HG02981 (cell line): ENCODE data around the gene GFOD2.
A peak's percentile ranks its signal among the peaks of the same experiment; 100 is the strongest.

ENCODE experiments used
- ATAC-seq: cut with Tn5 transposase; IDR thresholded peaks from one replicate; pipeline ENCODE4 v1.9.1; 2021; ENCODE audit warnings: mild to moderate bottlenecking, moderate library complexity; ENCODE audit not compliant: unreplicated experiment

Gene GFOD2

GRCh38 chr16:67733734-67734470 lies 14.8 kb upstream of the GFOD2 start:
- ATAC-seq, result no peak

GRCh38 chr16:67731753-67732095 lies 12.6 kb upstream of the GFOD2 start:
- ATAC-seq, result no peak

DNA sequence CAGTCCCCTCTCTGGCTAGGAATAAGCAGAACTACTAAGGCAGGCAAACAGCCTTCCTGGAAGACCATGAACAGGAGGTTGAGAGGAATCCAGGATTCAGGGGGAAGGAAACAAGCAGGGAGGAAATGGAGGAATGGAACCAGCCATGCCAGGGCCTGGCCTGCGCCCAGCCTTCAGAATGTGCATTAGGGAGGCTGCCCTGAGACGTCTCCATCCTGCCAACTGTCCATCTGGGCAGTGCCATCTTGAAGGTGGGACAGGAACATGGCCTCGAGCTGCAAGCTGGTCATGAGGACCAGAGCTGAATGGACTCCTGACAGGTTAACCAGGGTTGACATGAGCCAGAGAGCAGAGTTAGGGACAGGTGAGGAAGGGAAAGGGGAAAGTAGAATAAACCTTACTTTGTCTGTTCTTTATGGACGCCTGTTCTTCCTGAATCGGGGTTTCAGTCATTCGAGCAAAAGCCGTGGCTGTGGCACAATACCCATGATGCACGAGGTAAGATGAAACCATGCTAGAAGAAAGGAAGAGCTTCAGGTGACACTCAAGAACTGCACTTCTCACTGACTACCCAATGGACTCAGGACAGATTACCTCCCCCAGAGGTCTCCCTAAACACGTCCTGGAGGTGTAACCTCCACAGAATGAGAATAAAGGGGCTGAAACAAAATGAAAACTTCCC lies 12.1 kb upstream of the GFOD2 start:
- ATAC-seq, result no peak

DNA sequence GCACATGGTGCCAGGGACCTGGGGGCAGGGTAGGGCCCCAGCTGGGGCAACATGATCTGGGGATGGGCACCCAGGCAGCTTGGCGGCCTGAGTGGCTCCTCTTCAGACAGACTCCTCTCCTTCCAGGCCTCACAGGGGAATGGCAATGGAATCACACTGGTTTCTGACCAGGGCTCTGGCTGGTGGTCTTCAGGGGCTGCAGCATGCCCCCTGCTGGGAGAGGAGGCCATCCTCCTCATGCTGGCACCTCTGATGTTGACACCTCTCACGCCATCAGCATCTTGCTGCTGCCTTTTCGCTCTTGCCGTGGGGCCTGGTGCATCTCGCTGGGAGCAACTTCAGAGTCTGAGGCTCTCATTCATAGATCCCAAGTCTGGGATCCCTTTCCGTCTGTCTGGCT lies 11.2 kb upstream of the GFOD2 start:
- ATAC-seq, result no peak

- ATAC-seq, result no peak
Measured at GRCh38 chr16:67729636-67730248, 10.6 kb upstream of the GFOD2 start.

DNA sequence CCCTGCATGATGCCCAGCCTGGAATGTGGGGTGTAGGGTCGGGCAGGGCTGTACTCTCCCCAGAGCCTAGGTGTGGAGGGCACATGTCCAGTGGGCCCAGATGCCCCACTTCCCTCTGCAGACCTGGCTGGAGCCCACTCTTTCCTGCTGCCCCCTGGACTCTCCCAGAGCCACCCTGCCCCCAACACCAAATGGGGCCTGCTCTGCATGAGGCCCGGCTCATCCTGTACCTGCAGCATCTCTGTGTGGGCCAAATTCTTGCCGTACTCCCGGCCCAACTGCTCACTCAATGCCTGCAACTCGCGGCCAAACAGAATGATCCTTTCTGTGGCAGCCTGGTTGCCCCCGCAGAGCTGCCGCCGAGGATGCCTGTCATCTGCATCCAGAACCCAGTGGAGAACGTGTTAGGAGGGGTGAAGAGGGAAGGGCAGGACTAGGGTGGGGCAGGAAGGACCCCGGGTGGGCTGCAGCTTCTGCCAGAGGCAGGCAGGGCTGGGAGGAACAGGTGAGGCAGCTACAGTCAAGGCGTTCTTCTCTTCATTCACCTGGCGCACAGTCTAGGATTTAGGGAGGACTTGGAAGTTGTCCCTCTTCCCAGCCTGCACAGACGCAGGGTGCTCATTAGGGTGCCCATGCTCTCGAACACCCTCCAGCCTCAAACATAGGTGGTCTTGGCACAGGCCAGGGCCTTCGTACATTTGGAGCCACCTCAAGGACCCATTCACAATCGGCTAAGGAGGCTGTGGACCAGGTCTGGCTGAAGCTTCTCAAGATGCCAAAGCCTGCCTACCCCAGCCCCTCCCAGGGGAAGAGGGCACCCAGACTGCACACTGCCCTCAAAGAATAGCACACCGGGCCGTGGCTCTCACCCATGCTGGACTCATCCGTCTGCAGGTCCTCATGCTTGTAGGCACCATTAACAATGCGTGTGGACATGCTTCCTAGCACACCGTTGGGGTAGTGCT lies 8.7 kb upstream of the GFOD2 start:
- ATAC-seq, result no peak

DNA sequence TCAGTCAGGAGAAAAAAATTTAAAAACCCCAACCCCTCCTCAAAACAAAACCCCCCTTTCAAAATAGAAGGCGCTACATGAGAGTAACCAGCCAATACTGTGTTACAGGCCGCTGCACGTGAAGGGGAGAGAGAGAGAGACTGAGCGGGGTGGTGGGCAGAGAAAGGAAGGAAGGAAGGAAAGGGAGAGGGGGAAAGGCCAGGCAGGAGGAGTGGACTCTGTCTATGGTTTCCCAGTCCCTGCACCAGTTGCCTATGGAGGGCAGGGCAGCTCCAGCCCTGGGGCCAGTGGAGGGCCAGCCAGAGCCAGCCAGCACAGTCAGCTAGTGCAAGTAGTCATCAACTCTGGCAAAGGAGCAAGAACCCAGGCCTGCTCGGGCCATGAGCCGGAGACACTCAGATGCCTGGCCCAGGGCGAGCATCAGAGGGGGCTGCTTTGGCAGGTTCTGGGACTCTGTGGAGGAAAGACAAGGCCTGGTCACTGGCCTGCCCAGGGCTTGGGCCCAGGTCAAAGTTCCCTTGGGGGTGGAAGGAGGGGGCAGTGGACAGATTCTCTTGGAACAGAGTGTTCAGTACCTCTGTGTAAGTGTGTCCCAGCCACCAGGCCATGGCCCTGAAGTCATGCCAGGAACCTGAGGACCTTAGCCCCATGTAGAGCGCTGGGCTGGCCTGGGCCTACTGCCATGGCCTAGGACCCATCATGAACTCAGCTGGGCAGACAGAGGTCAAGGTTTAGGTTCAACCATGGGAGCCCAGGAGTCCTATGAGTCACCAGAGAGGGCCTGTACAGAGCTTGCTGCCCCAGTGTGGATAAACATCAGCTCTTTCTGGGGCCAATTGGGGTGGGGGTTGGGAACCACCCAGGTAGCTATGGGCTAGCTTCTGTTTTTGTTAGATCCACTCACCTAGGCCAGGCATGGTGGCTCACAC lies 7.3 kb upstream of the GFOD2 start:
- no peak for ATAC-seq

- no peak for ATAC-seq
Measured at GRCh38 chr16:67723911-67724305, 4.8 kb upstream of the GFOD2 start.

- ATAC-seq, result no peak
Measured at GRCh38 chr16:67723151-67723910, 4.2 kb upstream of the GFOD2 start.

- ATAC-seq, result no peak
Measured at GRCh38 chr16:67720236-67720635, 1.1 kb upstream of the GFOD2 start.

DNA sequence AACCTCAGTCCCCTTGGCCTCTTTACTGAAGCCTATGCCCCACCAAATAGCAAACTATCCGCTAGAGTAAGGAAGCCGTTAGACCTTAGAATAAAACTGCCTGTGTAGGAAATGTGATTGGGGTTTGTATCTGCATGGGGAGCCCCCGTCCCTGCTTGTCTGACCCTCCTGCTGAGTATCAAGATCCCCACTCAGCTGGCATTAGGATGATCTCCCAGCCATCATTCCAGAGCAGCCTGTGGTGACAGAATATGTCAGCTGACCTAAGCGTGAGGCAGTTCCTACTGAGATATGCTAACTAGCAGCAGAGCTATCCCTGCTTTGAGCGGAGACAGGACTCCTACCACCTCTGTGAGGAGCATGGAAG lies 645 bp upstream of the GFOD2 start:
- no peak for ATAC-seq

GRCh38 chr16:67718668-67719047 lies 458 bp downstream of the GFOD2 start:
- ATAC-seq, result peak; percentile 16

DNA sequence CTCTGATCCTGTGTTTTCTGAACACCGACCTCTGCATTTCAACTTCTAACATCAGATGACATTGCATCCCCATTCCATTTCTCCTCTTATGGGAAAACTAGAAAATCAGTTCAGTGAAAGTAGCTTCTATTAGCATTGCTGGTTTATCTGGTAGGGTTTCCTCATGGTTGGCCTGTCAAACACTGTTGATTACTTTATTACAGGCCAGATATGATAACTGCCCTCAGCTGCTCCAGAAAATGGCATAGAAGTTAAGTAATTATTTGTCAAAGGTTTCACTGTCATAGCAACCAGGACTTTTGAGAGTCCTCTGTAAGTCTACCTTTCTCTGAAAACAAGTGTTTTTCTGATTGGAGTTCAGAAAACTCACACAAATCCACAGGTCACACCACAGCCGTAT lies 3.0 kb downstream of the GFOD2 start:
- ATAC-seq, result no peak

DNA sequence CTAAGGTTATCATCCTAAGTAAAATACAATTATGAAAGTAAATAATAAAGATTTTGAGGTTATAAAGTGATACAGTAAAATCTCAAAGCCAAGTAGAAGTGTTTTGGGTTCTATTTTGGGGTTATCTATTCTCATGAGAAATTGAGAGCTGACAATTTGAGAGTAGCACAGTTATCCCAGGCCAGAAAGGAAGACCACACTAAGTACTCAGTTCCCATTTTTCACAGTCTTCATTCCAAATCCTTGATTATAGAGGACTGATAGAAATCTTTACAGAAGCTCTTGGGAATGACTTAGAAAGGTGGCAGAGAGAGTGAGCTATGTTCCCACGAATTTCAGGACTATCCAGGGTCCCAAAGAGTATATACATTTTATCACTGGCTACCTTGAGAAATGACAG lies 4.6 kb downstream of the GFOD2 start:
- no peak for ATAC-seq

GRCh38 chr16:67713647-67714273 lies 5.4 kb downstream of the GFOD2 start:
- ATAC-seq, result no peak

GRCh38 chr16:67710607-67711006 lies 8.5 kb downstream of the GFOD2 start:
- no peak for ATAC-seq

- ATAC-seq, result no peak
Measured at GRCh38 chr16:67709050-67709449, 10.1 kb downstream of the GFOD2 start.

DNA sequence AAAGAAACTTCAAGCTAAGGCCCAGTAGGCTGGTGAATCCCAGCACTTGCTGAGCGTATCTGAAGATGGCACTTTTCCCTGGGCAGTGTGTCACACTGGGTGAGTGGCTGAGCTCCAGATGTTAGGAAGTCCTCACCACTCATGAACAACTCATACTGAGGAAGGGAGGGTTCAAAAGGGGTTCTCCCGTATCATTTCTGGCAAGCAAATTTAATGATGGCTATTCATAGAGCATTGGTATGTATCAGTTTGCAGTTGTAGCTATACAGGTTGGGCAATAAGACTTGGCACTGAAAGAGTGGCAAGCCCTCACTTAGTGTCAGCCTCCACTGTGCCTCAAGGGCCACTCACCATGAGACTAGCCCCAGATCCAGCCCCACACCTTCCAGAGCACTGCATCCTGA lies 10.7 kb downstream of the GFOD2 start:
- no peak for ATAC-seq

- ATAC-seq, result no peak
Measured at GRCh38 chr16:67707790-67708189, 11.3 kb downstream of the GFOD2 start.
